GM21737 (cell line): Measurements from ENCODE around the gene TMEM244.
"Not testable (repeated sequence)": the region's sequence is repeated elsewhere in the genome, so short reads cannot be mapped to it uniquely, and the experiment has no call there.

Experiments used
- ATAC-seq: cut with Tn5 transposase; IDR thresholded peaks from one replicate; pipeline ENCODE4 v1.9.1; 2021; ENCODE audit warnings: mild to moderate bottlenecking, moderate library complexity; ENCODE audit not compliant: unreplicated experiment

The TMEM244 gene

DNA sequence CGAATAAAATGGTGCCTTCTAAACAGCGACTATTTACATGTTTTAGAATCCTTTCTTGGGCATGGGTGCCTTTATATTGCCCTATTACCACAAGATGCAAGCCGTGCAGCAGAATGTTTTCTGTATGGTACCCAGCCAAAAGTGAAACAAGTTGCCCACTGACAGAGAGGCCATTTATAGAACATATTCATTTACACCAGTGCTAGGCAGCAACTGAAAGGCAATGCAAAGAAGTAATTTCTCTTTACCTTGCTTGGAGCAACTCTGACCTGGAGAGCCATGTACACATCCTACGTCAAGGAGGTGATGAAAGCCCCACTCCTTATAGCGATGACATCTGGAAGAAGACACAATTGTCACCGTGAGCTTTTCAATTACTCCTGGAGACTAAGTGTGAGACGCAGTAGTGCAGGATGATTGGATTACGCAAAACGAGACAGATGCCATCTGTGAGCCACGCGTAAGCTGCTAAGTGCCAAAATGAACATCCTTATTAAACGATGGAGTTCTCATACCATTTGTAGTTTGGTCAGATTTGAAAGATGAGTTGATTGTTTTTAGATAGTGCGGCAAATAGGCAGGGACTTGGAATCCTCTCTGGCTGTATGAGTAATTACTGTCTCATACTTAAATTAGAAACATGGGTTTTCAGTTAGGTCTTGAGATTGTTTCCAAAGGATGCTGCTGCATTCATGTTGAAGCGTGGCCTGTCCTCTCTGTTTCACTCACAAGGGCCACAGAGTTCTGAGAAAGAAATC lies at the start of gene TMEM244:
Gene TMEM244, minus strand, starts transcription at position 408 of the 758 bp plus-strand sequence. Its CDS starts 127 bp downstream, at position 281.
- no peak for ATAC-seq

- peak; percentile 78 for ATAC-seq
Observed at GRCh38 chr6:129908858-129909257, 47.7 kb upstream of the TMEM244 start.

- ATAC-seq, result no peak
Observed at GRCh38 chr6:129908356-129908755, 47.2 kb upstream of the TMEM244 start.

DNA sequence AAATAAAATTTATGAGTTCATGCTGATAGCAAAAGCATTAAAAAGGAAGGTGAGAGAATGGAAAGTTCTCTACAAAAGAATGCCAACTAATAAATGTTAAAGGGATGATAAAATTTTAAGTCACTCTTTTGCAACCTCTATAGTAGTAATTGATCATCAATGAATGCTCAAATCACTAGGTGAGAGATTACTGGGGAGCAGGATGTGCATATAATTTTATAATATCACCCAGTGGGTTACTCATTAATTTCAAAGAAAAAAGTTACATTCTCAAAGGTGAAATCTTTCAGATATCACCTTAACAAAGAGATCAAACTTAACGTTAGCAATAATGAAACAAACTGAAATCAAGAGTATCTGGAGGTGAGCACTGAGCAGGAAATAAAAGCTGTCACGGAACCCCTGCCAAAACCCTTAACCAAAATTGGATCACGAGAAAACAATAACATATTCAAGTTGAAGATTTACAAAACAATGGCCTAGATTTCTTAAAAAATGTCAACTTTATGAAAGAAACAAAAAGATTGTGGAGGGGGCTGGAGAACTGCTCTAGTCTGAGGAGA lies 45.5 kb upstream of the TMEM244 start:
- no peak for ATAC-seq

DNA sequence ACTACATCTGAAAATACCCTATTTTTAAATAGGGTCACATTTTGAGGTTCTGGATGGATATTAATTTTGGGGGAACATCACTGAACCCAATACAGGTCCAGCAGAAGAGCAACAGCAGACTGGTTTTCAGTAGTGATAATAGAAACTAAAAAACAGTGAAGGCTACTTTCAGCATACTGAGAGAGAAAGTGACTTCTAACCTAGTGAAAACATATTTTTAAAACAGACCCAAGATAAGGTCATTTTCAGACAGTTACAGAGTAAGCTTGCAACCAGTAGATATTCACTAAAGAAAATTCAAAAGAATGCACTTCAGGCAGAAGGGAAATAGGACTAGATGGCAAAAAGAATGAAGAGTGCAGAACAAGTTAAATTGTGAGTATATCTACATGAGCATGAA lies 42.0 kb upstream of the TMEM244 start:
- no peak for ATAC-seq

- no peak for ATAC-seq
Observed at GRCh38 chr6:129902681-129903080, 41.6 kb upstream of the TMEM244 start.

DNA sequence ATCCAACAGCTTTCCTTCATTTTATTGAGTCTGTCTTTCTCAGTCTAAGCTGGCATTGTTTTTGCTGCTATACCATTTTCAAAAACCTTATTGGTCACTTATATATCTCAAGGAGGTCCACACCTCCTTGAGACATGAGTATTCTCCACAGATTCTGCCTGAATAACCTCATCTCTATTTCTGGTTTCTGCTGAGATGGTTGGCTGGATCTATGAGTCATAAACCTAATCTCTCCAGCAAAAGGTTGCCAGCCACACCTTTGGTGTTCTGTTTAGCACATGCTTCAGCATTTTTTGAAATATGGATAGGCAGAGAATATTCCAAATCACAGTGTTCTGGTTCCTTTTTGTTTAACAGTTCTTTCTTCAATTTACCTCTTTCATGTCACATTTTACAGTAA lies 40.8 kb upstream of the TMEM244 start:
- no peak for ATAC-seq

DNA sequence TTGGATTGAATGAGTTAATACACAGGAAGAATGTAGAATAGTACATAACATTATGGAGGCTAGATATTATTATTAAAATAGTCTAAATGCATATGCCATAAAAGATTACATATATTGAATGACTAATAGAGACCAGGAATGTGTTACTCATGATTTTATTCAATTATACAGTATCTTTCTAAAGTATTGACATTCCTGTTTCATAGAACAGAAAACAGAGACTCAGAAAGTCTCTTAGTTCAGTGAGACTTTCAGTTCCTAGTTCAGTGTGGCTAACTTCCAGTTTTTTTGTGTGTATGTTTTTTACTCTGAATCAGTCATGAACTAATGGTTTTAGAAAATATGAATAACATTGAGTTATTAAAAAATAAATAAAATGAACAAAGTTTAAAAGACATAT lies 34.6 kb upstream of the TMEM244 start:
- ATAC-seq, result peak; percentile 74

- no peak for ATAC-seq
Observed at GRCh38 chr6:129894921-129895320, 33.8 kb upstream of the TMEM244 start.

DNA sequence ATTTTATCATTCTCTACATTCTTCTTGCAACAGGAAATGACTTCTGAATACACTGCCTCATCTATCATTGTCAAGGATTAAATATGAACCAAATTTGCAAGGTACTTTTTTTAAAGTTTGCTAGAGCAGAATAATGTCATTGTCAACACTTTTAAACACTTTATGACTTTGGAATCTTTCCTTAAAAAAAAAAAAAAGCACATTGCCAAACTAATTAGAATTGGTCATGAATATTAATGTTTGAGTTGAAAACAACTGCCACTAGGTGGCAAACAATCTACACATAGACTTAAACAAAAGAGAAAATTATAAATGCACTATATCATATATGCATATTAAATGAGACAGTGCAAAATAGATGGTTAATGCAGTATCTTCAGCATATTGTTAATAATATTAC lies 32.5 kb upstream of the TMEM244 start:
- ATAC-seq, result no peak

GRCh38 chr6:129890701-129891100 lies 29.6 kb upstream of the TMEM244 start:
- ATAC-seq, result no peak

GRCh38 chr6:129890164-129890563 lies 29.0 kb upstream of the TMEM244 start:
- ATAC-seq, result no peak

DNA sequence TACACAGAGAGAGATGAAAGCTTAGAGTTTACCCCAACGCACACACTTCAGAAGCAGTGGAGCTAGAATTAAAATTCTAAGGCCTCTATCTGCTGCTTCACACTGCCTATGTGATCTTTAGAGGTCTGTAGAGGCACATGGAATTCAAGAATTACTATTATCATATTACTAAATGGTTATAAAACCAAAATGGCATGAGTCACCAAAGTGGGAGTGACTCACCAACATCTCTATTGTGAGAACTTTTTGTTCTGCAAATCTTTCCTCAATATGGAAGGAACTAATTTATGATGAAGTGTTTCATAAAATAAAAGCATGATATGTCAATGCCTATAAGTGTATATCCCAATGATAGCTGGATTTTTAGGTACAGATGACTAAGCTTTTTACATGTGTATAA lies 28.5 kb upstream of the TMEM244 start:
- ATAC-seq, result no peak

GRCh38 chr6:129886401-129887155 lies 25.5 kb upstream of the TMEM244 start:
- no peak for ATAC-seq

DNA sequence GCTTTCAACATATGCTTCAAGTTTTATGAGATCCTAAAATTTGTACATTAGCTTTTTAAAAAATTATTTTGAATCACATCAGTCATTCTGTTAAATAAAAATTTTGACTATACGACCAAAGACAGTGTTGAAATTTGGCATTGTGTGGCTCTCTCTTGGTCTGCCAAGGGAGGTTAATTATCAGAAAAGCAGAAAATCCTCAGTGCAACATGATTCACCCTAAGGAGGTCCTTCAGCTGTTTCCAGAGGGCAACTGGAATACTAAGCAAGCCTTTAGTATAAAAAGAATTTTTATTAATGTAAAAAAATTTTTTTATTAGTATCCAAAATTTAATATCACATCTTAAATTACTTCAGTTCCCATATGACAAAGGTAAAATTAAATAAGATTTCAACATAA lies 23.1 kb upstream of the TMEM244 start:
- ATAC-seq, result no peak

- peak; percentile 79 for ATAC-seq
Observed at GRCh38 chr6:129882510-129883023, 21.5 kb upstream of the TMEM244 start.

GRCh38 chr6:129877894-129878293 lies 16.8 kb upstream of the TMEM244 start:
- not testable (repeated sequence) for ATAC-seq

DNA sequence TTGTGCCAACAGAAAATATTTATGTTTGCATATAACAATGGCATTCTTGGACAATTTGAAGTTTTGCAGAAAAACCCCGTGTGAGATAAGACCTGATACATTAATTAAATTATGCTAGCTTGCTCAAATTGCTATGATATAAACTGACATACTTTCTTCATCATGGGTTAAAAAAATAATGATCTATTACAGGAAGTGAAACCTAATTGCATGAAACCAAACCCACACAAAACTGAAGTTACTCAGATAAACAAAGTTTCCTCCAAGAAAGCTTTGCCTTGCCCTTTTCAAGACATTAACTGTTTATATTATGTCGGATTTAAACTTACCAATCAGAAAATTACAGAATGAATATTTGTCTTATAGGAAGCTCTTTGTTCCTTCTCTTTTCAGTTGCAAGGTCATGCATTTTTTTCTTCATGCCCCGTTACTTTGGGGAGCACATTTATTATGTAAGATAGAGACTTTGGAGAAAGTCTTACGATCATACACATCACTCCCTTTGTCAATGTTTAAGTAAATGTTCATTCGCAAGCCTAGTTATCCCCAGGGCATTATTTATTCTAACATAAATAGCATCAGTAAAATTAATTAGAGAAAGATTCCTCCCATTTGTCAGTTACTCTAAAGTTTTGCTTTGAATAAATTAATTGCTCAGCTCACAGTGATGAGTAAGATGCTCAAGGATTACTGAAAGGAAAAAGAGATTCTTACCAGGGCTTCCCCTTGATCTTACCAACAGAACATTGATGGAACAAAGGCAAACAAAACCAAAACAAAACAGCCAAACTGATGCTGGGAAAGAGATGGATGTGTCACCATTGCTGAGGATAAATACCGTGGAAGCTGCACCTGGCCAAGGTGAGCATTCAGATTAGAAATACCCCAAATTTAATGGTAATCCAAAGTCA lies 14.8 kb upstream of the TMEM244 start:
- ATAC-seq, result peak; percentile 87

GRCh38 chr6:129874837-129875236 lies 13.7 kb upstream of the TMEM244 start:
- no peak for ATAC-seq

- no peak for ATAC-seq
Observed at GRCh38 chr6:129872586-129872985, 11.5 kb upstream of the TMEM244 start.

GRCh38 chr6:129871221-129871620 lies 10.1 kb upstream of the TMEM244 start:
- ATAC-seq, result no peak
